Fibroblast of lung (primary cell): ENCODE results near the gene TRPM5. TPM values are rescaled to one million over a fixed set of nuclear protein-coding genes. Genes with fewer than 3 reads are reported as not detected.

Source experiments
- DNase-seq, 2 donors: peaks; one replicate each; pipeline versions ENCODE4 v3.0.0 to v3.0.0-alpha.2; 2010; ENCODE audit warnings: low read depth in 2 of 2
- H2AFZ ChIP-seq: 2 replicates; pipeline ENCODE4 v1.5.1; 2012; ENCODE audit warnings: low read length, control low read depth, inconsistent platforms
- H3K27ac ChIP-seq: 2 replicates; pipeline ENCODE4 v1.5.1; 2011; ENCODE audit warnings: low read length, control low read depth; ENCODE audit not compliant: insufficient read depth
- H3K27me3 ChIP-seq: 2 replicates; pipeline ENCODE4 v1.5.1; 2011; ENCODE audit warnings: mild to moderate bottlenecking, low read length; ENCODE audit not compliant: control insufficient read depth, insufficient read depth
- H3K36me3 ChIP-seq: 2 replicates; pipeline ENCODE4 v1.5.1; 2011; ENCODE audit warnings: low read length; ENCODE audit not compliant: control insufficient read depth, insufficient read depth
- H3K4me1 ChIP-seq: 2 replicates; pipeline ENCODE4 v1.5.1; 2011; ENCODE audit warnings: low read length; ENCODE audit not compliant: control insufficient read depth, insufficient read depth; ENCODE audit errors: extremely low read depth
- H3K4me2 ChIP-seq: 2 replicates; pipeline ENCODE4 v1.5.1; 2011; ENCODE audit warnings: low read length, control low read depth; ENCODE audit not compliant: insufficient read depth; ENCODE audit errors: extremely low read depth
- H3K4me3 ChIP-seq, 4 experiments: fragments of 200-600 bp in 1 of 4; sonication (generic) in 1 of 4; replicated peaks in 1 of 4; 2 replicates each; pipeline ENCODE4 v1.5.1; 2011 to 2016; ENCODE audit warnings: low read length in 4 of 4, low read depth in 3 of 4, mild to moderate bottlenecking in 3 of 4, control low read depth in 2 of 4, inconsistent platforms in 1 of 4, mixed read lengths in 1 of 4; ENCODE audit not compliant: insufficient read depth in 1 of 4; ENCODE audit errors: control extremely low read depth in 1 of 4
- H3K79me2 ChIP-seq: 2 replicates; pipeline ENCODE4 v1.5.1; 2012; ENCODE audit warnings: mild to moderate bottlenecking, low read length, inconsistent platforms; ENCODE audit not compliant: control insufficient read depth, insufficient read depth
- H3K9ac ChIP-seq: 2 replicates; pipeline ENCODE4 v1.5.1; 2011; ENCODE audit warnings: mild to moderate bottlenecking, low read length, control low read depth; ENCODE audit not compliant: insufficient read depth
- H3K9me3 ChIP-seq: 2 replicates; pipeline ENCODE4 v1.5.1; 2012; ENCODE audit warnings: low read depth, low read length; ENCODE audit not compliant: control insufficient read depth, insufficient read depth
- H4K20me1 ChIP-seq: 2 replicates; pipeline ENCODE4 v1.5.1; 2011; ENCODE audit warnings: low read length; ENCODE audit not compliant: control insufficient read depth, insufficient read depth; ENCODE audit errors: extremely low read depth
- EZH2 ChIP-seq: IDR thresholded peaks from 2 replicates; pipeline ENCODE4 v1.5.1; 2012; ENCODE audit warnings: low read length, control low read depth, mild to moderate bottlenecking; ENCODE audit errors: missing control alignments
- polyA plus RNA-seq, 2 donors: library from polyadenylated mRNA; depleted of rRNA in 1 of 2; stranded (reverse) in 1 of 2; unstranded in 1 of 2; fragments of >200 nt; gene quantifications; 2 replicates each; pipeline ENCODE4 v1.2.1, GENCODE V29; 2011 to 2012; ENCODE audit warnings: missing spikeins in 1 of 2
- total RNA-seq: library from RNA; depleted of rRNA; stranded (reverse); fragments of >200 nt; gene quantifications from 2 replicates; pipeline ENCODE4 v1.2.1, GENCODE V29; 2014
- TF ChIP-seq, protein P1 (sequence below), 2 donors: IDR thresholded peaks in 1 of 2; conservative IDR thresholded peaks in 1 of 2; 1 replicate in 1 of 2; 2 replicates in 1 of 2; pipeline ENCODE4 v1.5.1; 2011 to 2012; ENCODE audit warnings: low read length in 2 of 2, control low read depth in 1 of 2, inconsistent platforms in 1 of 2, low read depth in 1 of 2, mild to moderate bottlenecking in 1 of 2

The TRPM5 gene
- total and polyA plus RNA-seq, 2 donors (not counting 1 experiment from before 2014, with no cell fraction given), result not detected

DNA sequence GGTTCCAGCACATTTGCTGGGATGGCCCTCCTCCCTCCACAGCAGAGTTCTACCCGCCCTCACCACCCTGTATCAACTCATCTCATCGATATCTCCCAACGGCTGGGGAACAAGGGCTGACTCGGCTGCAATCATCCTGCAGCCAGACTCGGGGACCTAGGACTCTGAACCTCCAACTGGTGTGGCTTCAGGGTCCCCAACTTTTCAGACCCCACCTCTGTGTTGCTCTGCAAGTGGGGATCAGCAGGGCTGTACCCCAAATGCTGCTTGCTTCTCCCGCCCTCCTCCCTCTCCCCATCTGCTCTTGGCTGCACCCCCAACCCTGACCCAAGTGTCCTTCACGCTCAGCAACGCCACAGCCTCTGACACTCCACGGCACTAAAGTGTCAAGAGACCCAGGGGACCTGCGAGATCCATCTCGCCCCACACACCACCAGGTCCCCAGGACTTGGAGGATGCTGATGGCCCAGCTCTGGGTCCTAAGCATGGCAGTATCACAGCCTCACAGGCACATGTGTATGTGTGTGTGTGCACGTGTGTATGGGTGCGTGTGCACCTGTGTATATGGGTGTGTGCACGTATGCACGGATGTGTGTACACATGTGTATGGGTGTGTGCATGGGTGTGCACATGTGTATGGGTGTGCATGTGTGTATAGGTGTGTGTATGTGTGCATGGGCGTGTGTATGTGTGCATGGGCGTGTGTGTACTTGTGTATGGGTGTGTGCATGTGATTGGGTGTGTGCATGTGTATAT lies 26.9 kb upstream of the TRPM5 start:
- no peak for DNase-seq
- no peak for TF ChIP-seq EZH2
- TF ChIP-seq, protein P1, sequence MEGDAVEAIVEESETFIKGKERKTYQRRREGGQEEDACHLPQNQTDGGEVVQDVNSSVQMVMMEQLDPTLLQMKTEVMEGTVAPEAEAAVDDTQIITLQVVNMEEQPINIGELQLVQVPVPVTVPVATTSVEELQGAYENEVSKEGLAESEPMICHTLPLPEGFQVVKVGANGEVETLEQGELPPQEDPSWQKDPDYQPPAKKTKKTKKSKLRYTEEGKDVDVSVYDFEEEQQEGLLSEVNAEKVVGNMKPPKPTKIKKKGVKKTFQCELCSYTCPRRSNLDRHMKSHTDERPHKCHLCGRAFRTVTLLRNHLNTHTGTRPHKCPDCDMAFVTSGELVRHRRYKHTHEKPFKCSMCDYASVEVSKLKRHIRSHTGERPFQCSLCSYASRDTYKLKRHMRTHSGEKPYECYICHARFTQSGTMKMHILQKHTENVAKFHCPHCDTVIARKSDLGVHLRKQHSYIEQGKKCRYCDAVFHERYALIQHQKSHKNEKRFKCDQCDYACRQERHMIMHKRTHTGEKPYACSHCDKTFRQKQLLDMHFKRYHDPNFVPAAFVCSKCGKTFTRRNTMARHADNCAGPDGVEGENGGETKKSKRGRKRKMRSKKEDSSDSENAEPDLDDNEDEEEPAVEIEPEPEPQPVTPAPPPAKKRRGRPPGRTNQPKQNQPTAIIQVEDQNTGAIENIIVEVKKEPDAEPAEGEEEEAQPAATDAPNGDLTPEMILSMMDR (conservative IDR thresholded peaks at IDR 0.05 in 1 of 2, IDR thresholded peaks at IDR 0.05 in 1 of 2; ENCODE audit: low read depth in 1 of 2, low read length in 2 of 2), result no peak
- no peaks in the 10 kb centered on the region for H3K36me3 ChIP-seq
- H2AFZ ChIP-seq, result no peak overlapping the region
- H3K27ac ChIP-seq, result no peak overlapping the region
- no peaks in the 10 kb centered on the region for H3K27me3 ChIP-seq
- H4K20me1 ChIP-seq, result no peaks in the 10 kb centered on the region
- H3K4me2 ChIP-seq, result no peak overlapping the region
- no peaks in the 10 kb centered on the region for H3K9me3 ChIP-seq
- no peak overlapping the region for H3K9ac ChIP-seq
- H3K4me3 ChIP-seq, result no peak overlapping the region
- no peaks in the 10 kb centered on the region for H3K4me1 ChIP-seq
- no peaks in the 10 kb centered on the region for H3K79me2 ChIP-seq

GRCh38 chr11:2470495-2470894 lies 26.2 kb upstream of the TRPM5 start:
- Histone ChIP-seq H3K4me1 (no peaks in the 10 kb centered on the region), H3K9me3 (no peaks in the 10 kb centered on the region), H3K9ac (no peak overlapping the region), H3K79me2 (no peaks in the 10 kb centered on the region), H4K20me1 (no peaks in the 10 kb centered on the region), H3K4me3 (no peak overlapping the region), H3K27me3 (no peaks in the 10 kb centered on the region), H3K4me2 (no peak overlapping the region), H2AFZ (no peak overlapping the region), H3K36me3 (no peaks in the 10 kb centered on the region), H3K27ac (no peak overlapping the region)
- no peak for DNase-seq
- TF ChIP-seq, protein P1 (conservative IDR thresholded peaks at IDR 0.05 in 1 of 2, IDR thresholded peaks at IDR 0.05 in 1 of 2; ENCODE audit: low read depth in 1 of 2, low read length in 2 of 2), result no peak
- TF ChIP-seq EZH2, result no peak

GRCh38 chr11:2468363-2469235 lies 24.3 kb upstream of the TRPM5 start:
- Histone ChIP-seq H2AFZ (no peak overlapping the region), H3K36me3 (no peaks in the 10 kb centered on the region), H3K27ac (no peak overlapping the region), H3K9ac (no peak overlapping the region), H3K27me3 (no peaks in the 10 kb centered on the region), H3K9me3 (no peaks in the 10 kb centered on the region), H3K4me2 (no peak overlapping the region), H3K4me3 (no peak overlapping the region), H3K4me1 (no peaks in the 10 kb centered on the region), H3K79me2 (no peaks in the 10 kb centered on the region), H4K20me1 (no peaks in the 10 kb centered on the region)
- DNase-seq, result no peak
- TF ChIP-seq, protein P1 (conservative IDR thresholded peaks at IDR 0.05 in 1 of 2, IDR thresholded peaks at IDR 0.05 in 1 of 2; ENCODE audit: low read depth in 1 of 2, low read length in 2 of 2), result no peak
- TF ChIP-seq EZH2, result no peak
